Smooth muscle cell (in vitro differentiated cells): ENCODE measurements around the gene SMYD5. TPM values are rescaled to one million over a fixed set of nuclear protein-coding genes. Genes with fewer than 3 reads are reported as not detected.

Source experiments
- DNase-seq: peaks from one replicate; lab custom pipeline; 2025; ENCODE audit not compliant: unreplicated experiment; lab: John Stamatoyannopoulos, UW
- H2AFZ ChIP-seq: fragments of 200-600 bp; sonication (generic); 2 replicates; pipeline ENCODE4 v1.6.0; 2016; ENCODE audit warnings: antibody characterized with exemption, low read depth, mild to moderate bottlenecking
- H3F3A ChIP-seq: fragments of 200-600 bp; sonication (generic); 2 replicates; pipeline ENCODE4 v1.6.0; 2017; ENCODE audit warnings: antibody characterized with exemption, low read depth
- H3K27ac ChIP-seq: fragments of 200-600 bp; sonication (generic); 2 replicates; pipeline ENCODE4 v1.5.1; 2016; ENCODE audit warnings: low read depth, mild to moderate bottlenecking
- H3K27me3 ChIP-seq: fragments of 200-600 bp; sonication (generic); 2 replicates; pipeline ENCODE4 v1.6.1; 2016; ENCODE audit warnings: low read depth, mild to moderate bottlenecking
- H3K36me3 ChIP-seq: fragments of 200-600 bp; sonication (generic); 2 replicates; pipeline ENCODE4 v1.5.1; 2016; ENCODE audit warnings: low read depth
- H3K4me1 ChIP-seq: fragments of 200-600 bp; sonication (generic); 2 replicates; pipeline ENCODE4 v1.5.1; 2016; ENCODE audit warnings: low read depth
- H3K4me2 ChIP-seq: fragments of 200-600 bp; sonication (generic); 2 replicates; pipeline ENCODE4 v1.6.0; 2016; ENCODE audit warnings: mild to moderate bottlenecking
- H3K4me3 ChIP-seq: fragments of 200-600 bp; sonication (generic); 2 replicates; pipeline ENCODE4 v1.5.1; 2016; ENCODE audit warnings: mild to moderate bottlenecking
- H3K79me2 ChIP-seq: fragments of 200-600 bp; sonication (generic); 2 replicates; pipeline ENCODE4 v1.6.0; 2016; ENCODE audit warnings: low read depth, mild to moderate bottlenecking
- H3K9ac ChIP-seq: fragments of 200-600 bp; sonication (generic); 2 replicates; pipeline ENCODE4 v1.6.0; 2016; ENCODE audit warnings: low read depth
- H3K9me3 ChIP-seq: fragments of 200-600 bp; sonication (generic); replicated peaks from 2 replicates; pipeline ENCODE4 v1.5.1; 2016; ENCODE audit warnings: low read depth
- H4K20me1 ChIP-seq: fragments of 200-600 bp; sonication (generic); 2 replicates; pipeline ENCODE4 v1.6.0; 2016; ENCODE audit warnings: low read depth
- WGBS: methylation state at CpG from one replicate; pipeline ENCODE4 v1.1.7; 2016; ENCODE audit warnings: low lambda C conversion rate; 5-methylcytosine and 5-hydroxymethylcytosine counted together
- polyA plus RNA-seq: library from polyadenylated mRNA; unstranded; fragments of >200 nt; fragmentation: Nextera tagmentation; extraction: Ambion mirVana; gene quantifications from 2 replicates; pipeline ENCODE4 v1.2.1, GENCODE V29; 2016
- total RNA-seq: library from RNA; depleted of rRNA; stranded (reverse); fragments of >200 nt; gene quantifications from 2 replicates; pipeline ENCODE4 v1.2.3, GENCODE V29; 2014
- TF ChIP-seq, protein P1 (sequence below): fragments of 200-600 bp; sonication (generic); IDR thresholded peaks from 2 replicates; pipeline ENCODE4 v1.5.1; 2017; ENCODE audit warnings: borderline replicate concordance, mild to moderate bottlenecking, antibody characterized with exemption; ENCODE audit not compliant: insufficient read depth, poor library complexity, severe bottlenecking

SMYD5 gene
- total and polyA plus RNA-seq, 2 experiments from 2014 or later, result 10.8 to 16.5 TPM

DNA sequence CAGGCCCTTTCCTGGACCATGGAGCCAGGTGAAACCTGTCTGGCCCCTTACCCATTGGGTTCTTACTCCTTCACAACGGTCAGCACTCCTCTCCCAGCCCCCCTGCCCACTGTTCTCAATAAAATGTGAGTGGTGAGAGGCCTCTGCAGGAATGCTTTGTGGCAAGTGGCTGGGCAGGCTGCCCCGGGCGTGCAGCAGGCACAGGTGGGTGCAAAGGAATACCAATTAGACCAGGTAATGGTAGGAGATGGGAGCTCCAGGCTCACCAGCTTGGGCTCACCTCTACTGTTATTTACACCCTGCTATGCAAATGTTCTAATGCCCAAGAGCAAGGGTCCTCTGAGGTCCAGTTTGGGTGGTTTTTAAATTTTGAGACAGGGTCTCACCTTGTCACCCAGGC, 13.0 kb downstream of the SMYD5 start:
- Histone ChIP-seq H3K36me3 (no peaks in the 10 kb centered on the region), H4K20me1 (no peaks in the 10 kb centered on the region), H3K4me2 (no peak overlapping the region), H3K27me3 (no peaks in the 10 kb centered on the region), H3K4me3 (no peak overlapping the region), H2AFZ (no peak overlapping the region), H3F3A (no peaks in the 10 kb centered on the region), H3K79me2 (no peaks in the 10 kb centered on the region), H3K4me1 (no peaks in the 10 kb centered on the region), H3K9ac (no peak overlapping the region), H3K9me3 (no peaks in the 10 kb centered on the region), H3K27ac (no peak overlapping the region)
- DNase-seq, result no peak
- TF ChIP-seq, protein P1, sequence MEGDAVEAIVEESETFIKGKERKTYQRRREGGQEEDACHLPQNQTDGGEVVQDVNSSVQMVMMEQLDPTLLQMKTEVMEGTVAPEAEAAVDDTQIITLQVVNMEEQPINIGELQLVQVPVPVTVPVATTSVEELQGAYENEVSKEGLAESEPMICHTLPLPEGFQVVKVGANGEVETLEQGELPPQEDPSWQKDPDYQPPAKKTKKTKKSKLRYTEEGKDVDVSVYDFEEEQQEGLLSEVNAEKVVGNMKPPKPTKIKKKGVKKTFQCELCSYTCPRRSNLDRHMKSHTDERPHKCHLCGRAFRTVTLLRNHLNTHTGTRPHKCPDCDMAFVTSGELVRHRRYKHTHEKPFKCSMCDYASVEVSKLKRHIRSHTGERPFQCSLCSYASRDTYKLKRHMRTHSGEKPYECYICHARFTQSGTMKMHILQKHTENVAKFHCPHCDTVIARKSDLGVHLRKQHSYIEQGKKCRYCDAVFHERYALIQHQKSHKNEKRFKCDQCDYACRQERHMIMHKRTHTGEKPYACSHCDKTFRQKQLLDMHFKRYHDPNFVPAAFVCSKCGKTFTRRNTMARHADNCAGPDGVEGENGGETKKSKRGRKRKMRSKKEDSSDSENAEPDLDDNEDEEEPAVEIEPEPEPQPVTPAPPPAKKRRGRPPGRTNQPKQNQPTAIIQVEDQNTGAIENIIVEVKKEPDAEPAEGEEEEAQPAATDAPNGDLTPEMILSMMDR, result no peak
- 98% methylated on average over 3 of the region's 3 CpGs for whole genome bisulfite sequencing

DNA sequence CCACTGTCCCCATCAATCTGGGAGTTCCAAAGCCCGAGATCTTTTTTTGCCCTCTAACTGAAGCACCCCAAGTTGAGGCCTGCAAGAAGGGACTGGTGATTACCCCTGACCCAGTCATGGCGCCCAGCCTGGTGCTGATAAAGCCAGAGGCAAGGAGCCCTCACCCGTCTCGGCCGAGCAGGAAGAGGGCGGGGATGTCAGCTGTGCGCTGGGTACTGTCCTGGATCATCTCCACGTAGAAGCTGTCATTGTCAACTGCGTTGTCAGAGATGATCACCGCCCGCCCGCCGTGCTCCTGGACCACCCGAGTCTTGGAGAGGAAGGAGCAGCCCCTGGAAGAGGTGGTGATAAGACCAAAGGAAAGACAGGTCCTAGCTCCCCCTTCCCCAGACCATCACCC, 14.6 kb downstream of the SMYD5 start:
- 93% methylated on average over 14 of the region's 14 CpGs for WGBS
- no peaks in the 10 kb centered on the region for H4K20me1 ChIP-seq

DNA sequence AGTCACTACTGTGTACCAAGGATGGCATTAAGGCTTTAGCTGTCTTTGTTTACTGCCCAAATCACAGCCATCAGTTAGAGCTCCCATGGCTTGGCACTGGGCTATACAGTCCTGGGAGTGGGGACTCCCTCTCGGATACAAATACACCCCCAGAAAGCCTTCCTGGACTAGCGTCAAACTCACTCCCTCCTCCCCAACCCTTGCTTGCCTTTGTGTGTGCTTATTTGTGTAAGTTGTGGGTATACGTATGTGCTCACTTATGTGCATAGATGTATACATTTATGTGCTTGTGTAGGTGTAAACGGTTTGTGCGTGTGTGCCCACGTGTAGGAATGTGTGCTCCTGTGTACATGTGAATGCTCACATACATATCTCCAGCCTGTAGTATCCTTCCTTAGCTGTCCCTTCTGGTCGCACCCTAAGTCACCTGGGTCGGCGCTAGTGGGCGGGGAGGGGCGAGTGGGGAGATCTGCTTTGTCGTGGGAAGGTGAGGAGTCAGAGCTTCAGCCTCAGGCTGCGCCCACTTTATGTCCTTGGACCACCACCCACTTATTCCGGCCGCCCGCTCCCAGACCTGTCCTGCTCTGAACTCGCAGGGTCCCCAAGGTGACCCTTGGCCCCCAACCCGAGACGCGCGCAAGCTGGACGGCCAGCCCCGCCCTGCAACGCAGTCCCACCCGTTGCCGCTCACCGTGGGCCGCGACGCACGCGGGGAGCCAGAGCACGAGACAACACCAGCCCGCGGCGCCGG, 18.5 kb downstream of the SMYD5 start:
- DNase-seq, result no peak
- 7% methylated on average over 37 of the region's 37 CpGs for WGBS
- no peak overlapping the region for H3K27ac ChIP-seq

More for the DNA sequence above, 14.6 kb downstream of the SMYD5 start:
- Histone ChIP-seq H3K4me3 (no peak overlapping the region), H3K36me3 (no peaks in the 10 kb centered on the region), H3F3A (no peaks in the 10 kb centered on the region), H3K9ac (no peak overlapping the region), H3K4me1 (peaks cover 4% of the 10 kb centered on the region), H2AFZ (no peak overlapping the region), H3K27ac (no peak overlapping the region), H3K9me3 (no peaks in the 10 kb centered on the region), H3K4me2 (no peak overlapping the region), H3K27me3 (no peaks in the 10 kb centered on the region), H3K79me2 (no peaks in the 10 kb centered on the region)
- TF ChIP-seq, protein P1, result no peak
- no peak for DNase-seq

More for the DNA sequence above, 18.5 kb downstream of the SMYD5 start:
- Histone ChIP-seq H3K36me3 (no peaks in the 10 kb centered on the region), H3F3A (peaks cover 10% of the 10 kb centered on the region), H3K9ac (peak overlapping the region; percentile 65), H3K4me2 (peak overlapping the region; percentile 86), H3K79me2 (peaks cover 35% of the 10 kb centered on the region), H3K27me3 (no peaks in the 10 kb centered on the region), H2AFZ (peak overlapping the region; percentile 36), H4K20me1 (peaks cover 31% of the 10 kb centered on the region), H3K9me3 (no peaks in the 10 kb centered on the region), H3K4me3 (peak overlapping the region; percentile 96), H3K4me1 (peaks cover 14% of the 10 kb centered on the region)
- TF ChIP-seq, protein P1, result no peak
